HEK293 (cell line): ENCODE measurements around the gene NEK11.

Experiments used
- EGR2 ChIP-seq: fragments of 450-650 bp; formaldehyde crosslinking; IDR thresholded peaks from 2 replicates; pipeline ENCODE4 v1.5.1; 2016; ENCODE audit warnings: low read depth, missing biosample characterization, missing genetic modification characterization
- HOXA7 ChIP-seq: sonication (generic); formaldehyde crosslinking; IDR thresholded peaks from 2 replicates; pipeline ENCODE4 v1.8.1; 2022; ENCODE audit warnings: missing genetic modification reagents, borderline replicate concordance
- KLF7 ChIP-seq: fragments of 450-650 bp; formaldehyde crosslinking; IDR thresholded peaks from 2 replicates; pipeline ENCODE4 v1.5.1; 2016; ENCODE audit warnings: missing biosample characterization, missing genetic modification characterization, borderline replicate concordance
- MEIS1 ChIP-seq: sonication (generic); formaldehyde crosslinking; IDR thresholded peaks from 2 replicates; pipeline ENCODE4 v1.8.1; 2022; ENCODE audit warnings: missing genetic modification reagents, mild to moderate bottlenecking, borderline replicate concordance
- MZF1 ChIP-seq: fragments of 450-650 bp; formaldehyde crosslinking; IDR thresholded peaks from 2 replicates; pipeline ENCODE4 v1.5.1; 2017; ENCODE audit warnings: missing biosample characterization, missing genetic modification characterization, borderline replicate concordance
- PRDM6 ChIP-seq: fragments of 450-650 bp; formaldehyde crosslinking; IDR thresholded peaks from 2 replicates; pipeline ENCODE4 v1.5.1; 2017; ENCODE audit warnings: missing biosample characterization, missing genetic modification characterization
- SCRT1 ChIP-seq: fragments of 450-650 bp; formaldehyde crosslinking; IDR thresholded peaks from 2 replicates; pipeline ENCODE4 v1.5.1; 2016; ENCODE audit warnings: missing biosample characterization, missing genetic modification characterization, borderline replicate concordance
- SCRT2 ChIP-seq: fragments of 450-650 bp; formaldehyde crosslinking; IDR thresholded peaks from 2 replicates; pipeline ENCODE4 v1.5.1; 2016; ENCODE audit warnings: missing biosample characterization, missing genetic modification characterization
- YY1 ChIP-seq: fragments of 450-650 bp; formaldehyde crosslinking; IDR thresholded peaks from 2 replicates; pipeline ENCODE4 v1.5.1; 2018; ENCODE audit warnings: missing biosample characterization, missing genetic modification characterization
- YY2 ChIP-seq: fragments of 450-650 bp; formaldehyde crosslinking; IDR thresholded peaks from 2 replicates; pipeline ENCODE4 v1.5.1; 2016; ENCODE audit warnings: missing biosample characterization, missing genetic modification characterization
- ZBTB17 ChIP-seq: fragments of 450-650 bp; formaldehyde crosslinking; IDR thresholded peaks from 2 replicates; pipeline ENCODE4 v1.5.1; 2016; ENCODE audit warnings: missing biosample characterization, missing genetic modification characterization
- ZBTB48 ChIP-seq: fragments of 450-650 bp; formaldehyde crosslinking; IDR thresholded peaks from 2 replicates; pipeline ENCODE4 v1.5.1; 2016; ENCODE audit warnings: missing biosample characterization, missing genetic modification characterization
- ZBTB6 ChIP-seq: fragments of 450-650 bp; formaldehyde crosslinking; IDR thresholded peaks from 2 replicates; pipeline ENCODE4 v1.5.1; 2017; ENCODE audit warnings: missing biosample characterization, missing genetic modification characterization
- ZBTB8A ChIP-seq: fragments of 450-650 bp; formaldehyde crosslinking; IDR thresholded peaks from 2 replicates; pipeline ENCODE4 v1.5.1; 2016; ENCODE audit warnings: missing biosample characterization, missing genetic modification characterization
- ZNF132 ChIP-seq: fragments of 450-650 bp; formaldehyde crosslinking; IDR thresholded peaks from 2 replicates; pipeline ENCODE4 v1.5.1; 2017; ENCODE audit warnings: missing biosample characterization, missing genetic modification characterization, borderline replicate concordance
- ZNF169 ChIP-seq: fragments of 450-650 bp; formaldehyde crosslinking; IDR thresholded peaks from 2 replicates; pipeline ENCODE4 v1.5.1; 2016; ENCODE audit warnings: missing biosample characterization, missing genetic modification characterization
- ZNF175 ChIP-seq: fragments of 450-650 bp; formaldehyde crosslinking; IDR thresholded peaks from 2 replicates; pipeline ENCODE4 v1.5.1; 2016; ENCODE audit warnings: missing biosample characterization, missing genetic modification characterization
- ZNF18 ChIP-seq: fragments of 450-650 bp; formaldehyde crosslinking; IDR thresholded peaks from 2 replicates; pipeline ENCODE4 v1.5.1; 2016; ENCODE audit warnings: missing biosample characterization, missing genetic modification characterization
- ZNF214 ChIP-seq: fragments of 450-650 bp; formaldehyde crosslinking; IDR thresholded peaks from 2 replicates; pipeline ENCODE4 v1.5.1; 2017; ENCODE audit warnings: missing biosample characterization, mild to moderate bottlenecking, missing genetic modification characterization, borderline replicate concordance
- ZNF23 ChIP-seq: fragments of 450-650 bp; formaldehyde crosslinking; IDR thresholded peaks from 2 replicates; pipeline ENCODE4 v1.5.1; 2016; ENCODE audit warnings: missing biosample characterization, missing genetic modification characterization, borderline replicate concordance
- ZNF26 ChIP-seq: fragments of 450-650 bp; formaldehyde crosslinking; IDR thresholded peaks from 2 replicates; pipeline ENCODE4 v1.5.1; 2016; ENCODE audit warnings: missing biosample characterization, missing genetic modification characterization
- ZNF302 ChIP-seq: fragments of 450-650 bp; formaldehyde crosslinking; IDR thresholded peaks from 2 replicates; pipeline ENCODE4 v1.5.1; 2016; ENCODE audit warnings: missing biosample characterization, missing genetic modification characterization, low read depth
- ZNF311 ChIP-seq: fragments of 450-650 bp; formaldehyde crosslinking; IDR thresholded peaks from 2 replicates; pipeline ENCODE4 v1.5.1; 2017; ENCODE audit warnings: missing biosample characterization, missing genetic modification characterization, borderline replicate concordance
- ZNF335 ChIP-seq: fragments of 450-650 bp; formaldehyde crosslinking; conservative IDR thresholded peaks from 2 replicates; pipeline ENCODE4 v1.5.1; 2016; ENCODE audit warnings: missing biosample characterization, missing genetic modification characterization
- ZNF416 ChIP-seq: fragments of 450-650 bp; formaldehyde crosslinking; IDR thresholded peaks from 2 replicates; pipeline ENCODE4 v1.5.1; 2016; ENCODE audit warnings: missing biosample characterization, missing genetic modification characterization
- ZNF426 ChIP-seq: fragments of 450-650 bp; formaldehyde crosslinking; IDR thresholded peaks from 2 replicates; pipeline ENCODE4 v1.5.1; 2017; ENCODE audit warnings: missing biosample characterization, missing genetic modification characterization, mild to moderate bottlenecking, inconsistent platforms, moderate library complexity
- ZNF48 ChIP-seq: fragments of 450-650 bp; formaldehyde crosslinking; IDR thresholded peaks from 2 replicates; pipeline ENCODE4 v1.5.1; 2016; ENCODE audit warnings: missing biosample characterization, missing genetic modification characterization
- ZNF549 ChIP-seq: fragments of 450-650 bp; IDR thresholded peaks from 2 replicates; pipeline ENCODE4 v1.5.1; 2018; ENCODE audit warnings: missing biosample characterization, missing genetic modification characterization, mild to moderate bottlenecking, inconsistent platforms, moderate library complexity
- TF ChIP-seq, protein P1 (sequence below): fragments of 450-650 bp; formaldehyde crosslinking; IDR thresholded peaks from 2 replicates; pipeline ENCODE4 v1.5.1; 2016; ENCODE audit warnings: missing biosample characterization, missing genetic modification characterization
- TF ChIP-seq, protein P2 (sequence below): fragments of 450-650 bp; formaldehyde crosslinking; IDR thresholded peaks from 2 replicates; pipeline ENCODE4 v1.5.1; 2016; ENCODE audit warnings: missing biosample characterization, missing genetic modification characterization
- TF ChIP-seq, protein P3 (sequence below): fragments of 450-650 bp; formaldehyde crosslinking; IDR thresholded peaks from 2 replicates; pipeline ENCODE4 v1.5.1; 2017; ENCODE audit warnings: missing biosample characterization, missing genetic modification characterization

NEK11 gene

GRCh38 chr3:131381445-131382291 lies 355.0 kb downstream of the NEK11 start, which contains the start of gene NUDT16 (continued):
- TF ChIP-seq ZNF26: no peak
- TF ChIP-seq MZF1 (tag by site-specific recombination): no peak
- TF ChIP-seq MEIS1 (CRISPR knock-in tag): no peak
- no peak for TF ChIP-seq ZNF48
- no peak for TF ChIP-seq SCRT2 (tag by site-specific recombination)
- no peak for TF ChIP-seq ZNF426 (tag by site-specific recombination)
- no peak for TF ChIP-seq ZNF549 (tag by site-specific recombination)
- TF ChIP-seq YY2 (tag by site-specific recombination): no peak
- TF ChIP-seq SCRT1 (tag by site-specific recombination): no peak
- TF ChIP-seq, protein P1, sequence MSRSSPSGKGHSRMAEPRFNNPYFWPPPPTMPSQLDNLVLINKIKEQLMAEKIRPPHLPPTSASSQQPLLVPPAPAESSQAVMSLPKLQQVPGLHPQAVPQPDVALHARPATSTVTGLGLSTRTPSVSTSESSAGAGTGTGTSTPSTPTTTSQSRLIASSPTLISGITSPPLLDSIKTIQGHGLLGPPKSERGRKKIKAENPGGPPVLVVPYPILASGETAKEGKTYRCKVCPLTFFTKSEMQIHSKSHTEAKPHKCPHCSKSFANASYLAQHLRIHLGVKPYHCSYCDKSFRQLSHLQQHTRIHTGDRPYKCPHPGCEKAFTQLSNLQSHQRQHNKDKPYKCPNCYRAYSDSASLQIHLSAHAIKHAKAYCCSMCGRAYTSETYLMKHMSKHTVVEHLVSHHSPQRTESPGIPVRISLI (tag by site-specific recombination): no peak
- no peak for TF ChIP-seq PRDM6 (tag by site-specific recombination)
- no peak for TF ChIP-seq ZNF416
- no peak for TF ChIP-seq ZBTB17 (tag by site-specific recombination)
- TF ChIP-seq ZNF23 (tag by site-specific recombination): no peak
- TF ChIP-seq ZNF214 (tag by site-specific recombination): no peak
- TF ChIP-seq ZBTB8A (tag by site-specific recombination): peak; percentile 92
- no peak for TF ChIP-seq ZBTB6
- no peak for TF ChIP-seq ZNF175 (tag by site-specific recombination)
- no peak for TF ChIP-seq ZNF18
- no peak for TF ChIP-seq ZNF302 (tag by site-specific recombination)
- TF ChIP-seq, protein P2, sequence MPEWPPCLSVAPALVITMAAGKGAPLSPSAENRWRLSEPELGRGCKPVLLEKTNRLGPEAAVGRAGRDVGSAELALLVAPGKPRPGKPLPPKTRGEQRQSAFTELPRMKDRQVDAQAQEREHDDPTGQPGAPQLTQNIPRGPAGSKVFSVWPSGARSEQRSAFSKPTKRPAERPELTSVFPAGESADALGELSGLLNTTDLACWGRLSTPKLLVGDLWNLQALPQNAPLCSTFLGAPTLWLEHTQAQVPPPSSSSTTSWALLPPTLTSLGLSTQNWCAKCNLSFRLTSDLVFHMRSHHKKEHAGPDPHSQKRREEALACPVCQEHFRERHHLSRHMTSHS (tag by site-specific recombination): no peak
- TF ChIP-seq YY1: peak; percentile 80; the same call in 1 of the 2 replicates
- TF ChIP-seq ZNF335: peak; percentile 87
- no peak for TF ChIP-seq ZNF132 (tag by site-specific recombination)
- TF ChIP-seq HOXA7 (CRISPR knock-in tag): no peak
- TF ChIP-seq ZBTB48: no peak
- TF ChIP-seq, protein P3, sequence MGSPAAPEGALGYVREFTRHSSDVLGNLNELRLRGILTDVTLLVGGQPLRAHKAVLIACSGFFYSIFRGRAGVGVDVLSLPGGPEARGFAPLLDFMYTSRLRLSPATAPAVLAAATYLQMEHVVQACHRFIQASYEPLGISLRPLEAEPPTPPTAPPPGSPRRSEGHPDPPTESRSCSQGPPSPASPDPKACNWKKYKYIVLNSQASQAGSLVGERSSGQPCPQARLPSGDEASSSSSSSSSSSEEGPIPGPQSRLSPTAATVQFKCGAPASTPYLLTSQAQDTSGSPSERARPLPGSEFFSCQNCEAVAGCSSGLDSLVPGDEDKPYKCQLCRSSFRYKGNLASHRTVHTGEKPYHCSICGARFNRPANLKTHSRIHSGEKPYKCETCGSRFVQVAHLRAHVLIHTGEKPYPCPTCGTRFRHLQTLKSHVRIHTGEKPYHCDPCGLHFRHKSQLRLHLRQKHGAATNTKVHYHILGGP (tag by site-specific recombination): no peak
- TF ChIP-seq KLF7 (tag by site-specific recombination): no peak
- TF ChIP-seq EGR2 (tag by site-specific recombination): no peak
- no peak for TF ChIP-seq ZNF169 (tag by site-specific recombination)
- no peak for TF ChIP-seq ZNF311 (tag by site-specific recombination)
